Measurements from ENCODE around the gene HES5.

The HES5 gene

GRCh38 chr1:2564006-2564814 is 34.1 kb upstream of the HES5 start:
- TF ChIP-seq, protein P1, sequence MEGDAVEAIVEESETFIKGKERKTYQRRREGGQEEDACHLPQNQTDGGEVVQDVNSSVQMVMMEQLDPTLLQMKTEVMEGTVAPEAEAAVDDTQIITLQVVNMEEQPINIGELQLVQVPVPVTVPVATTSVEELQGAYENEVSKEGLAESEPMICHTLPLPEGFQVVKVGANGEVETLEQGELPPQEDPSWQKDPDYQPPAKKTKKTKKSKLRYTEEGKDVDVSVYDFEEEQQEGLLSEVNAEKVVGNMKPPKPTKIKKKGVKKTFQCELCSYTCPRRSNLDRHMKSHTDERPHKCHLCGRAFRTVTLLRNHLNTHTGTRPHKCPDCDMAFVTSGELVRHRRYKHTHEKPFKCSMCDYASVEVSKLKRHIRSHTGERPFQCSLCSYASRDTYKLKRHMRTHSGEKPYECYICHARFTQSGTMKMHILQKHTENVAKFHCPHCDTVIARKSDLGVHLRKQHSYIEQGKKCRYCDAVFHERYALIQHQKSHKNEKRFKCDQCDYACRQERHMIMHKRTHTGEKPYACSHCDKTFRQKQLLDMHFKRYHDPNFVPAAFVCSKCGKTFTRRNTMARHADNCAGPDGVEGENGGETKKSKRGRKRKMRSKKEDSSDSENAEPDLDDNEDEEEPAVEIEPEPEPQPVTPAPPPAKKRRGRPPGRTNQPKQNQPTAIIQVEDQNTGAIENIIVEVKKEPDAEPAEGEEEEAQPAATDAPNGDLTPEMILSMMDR (IDR thresholded peaks at IDR 0.05; ENCODE audit: low read depth, low read length): no peak
- no peak overlapping the region for H3K4me3 ChIP-seq (ENCODE audit: low read depth, low read length)

DNA sequence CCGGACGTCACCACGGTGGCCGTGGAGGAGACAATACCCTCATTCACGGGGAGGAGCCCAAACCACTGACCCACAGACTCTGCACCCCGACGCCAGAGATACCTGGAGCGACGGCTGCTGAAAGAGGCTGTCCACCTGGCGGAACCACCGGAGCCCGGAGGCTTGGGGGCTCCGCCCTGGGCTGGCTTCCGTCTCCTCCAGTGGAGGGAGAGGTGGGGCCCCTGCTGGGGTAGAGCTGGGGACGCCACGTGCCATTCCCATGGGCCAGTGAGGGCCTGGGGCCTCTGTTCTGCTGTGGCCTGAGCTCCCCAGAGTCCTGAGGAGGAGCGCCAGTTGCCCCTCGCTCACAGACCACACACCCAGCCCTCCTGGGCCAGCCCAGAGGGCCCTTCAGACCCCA is 33.1 kb upstream of the HES5 start:
- no peak overlapping the region for H3K4me3 ChIP-seq (ENCODE audit: low read depth, low read length)
- TF ChIP-seq, protein P1 (IDR thresholded peaks at IDR 0.05; ENCODE audit: low read depth, low read length): no peak

DNA sequence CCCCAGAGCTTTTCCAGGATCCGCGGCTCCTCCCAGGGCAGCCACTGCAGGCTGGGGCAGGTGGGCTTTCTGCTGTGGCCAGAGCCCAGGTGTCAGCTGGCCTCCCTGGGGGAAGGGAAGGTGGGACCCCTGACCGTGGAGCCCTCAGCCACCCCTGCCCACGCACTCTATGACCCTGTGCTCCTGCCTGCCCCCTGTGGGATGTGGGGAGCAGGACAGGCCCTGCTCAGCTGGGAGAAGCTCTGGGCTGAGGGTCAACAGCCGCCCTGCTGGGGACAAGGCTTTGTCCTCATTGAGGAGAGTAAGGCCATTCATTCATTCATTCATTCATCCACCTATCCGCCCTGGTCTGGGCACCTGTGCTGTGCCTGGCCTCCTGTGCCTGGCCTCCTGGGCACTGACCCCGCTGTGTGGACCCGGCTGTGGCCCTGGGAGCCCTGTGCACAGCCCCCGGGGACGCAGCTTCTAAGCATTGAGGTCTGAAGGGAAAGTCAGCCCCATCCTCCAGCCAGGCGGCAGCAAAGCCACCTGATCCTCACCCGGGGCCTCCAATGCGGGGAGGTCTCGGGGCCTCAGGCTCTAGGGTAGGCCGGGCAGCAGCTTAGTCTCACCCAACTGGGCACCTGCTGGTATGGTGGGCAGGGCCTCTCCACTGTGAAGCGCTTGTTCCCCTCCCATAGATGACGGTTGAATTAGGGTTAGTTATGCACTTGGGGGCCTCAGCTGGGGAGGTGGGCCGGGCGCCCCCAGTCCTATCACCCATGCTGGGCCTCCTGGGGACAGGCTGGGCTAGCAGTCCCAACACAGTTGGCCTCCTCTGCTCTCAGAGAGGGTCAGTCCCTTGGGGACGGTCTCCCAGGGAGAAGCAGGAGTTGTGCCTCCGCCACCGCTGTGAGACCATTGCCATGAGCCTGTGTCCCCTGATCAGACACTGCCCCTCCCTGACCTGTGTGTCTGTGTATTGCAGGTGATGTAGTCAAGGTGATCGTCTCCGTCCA is 32.1 kb upstream of the HES5 start:
- TF ChIP-seq, protein P1 (IDR thresholded peaks at IDR 0.05; ENCODE audit: low read depth, low read length): peak; percentile 41
- H3K4me3 ChIP-seq (ENCODE audit: low read depth, low read length): no peak overlapping the region

DNA sequence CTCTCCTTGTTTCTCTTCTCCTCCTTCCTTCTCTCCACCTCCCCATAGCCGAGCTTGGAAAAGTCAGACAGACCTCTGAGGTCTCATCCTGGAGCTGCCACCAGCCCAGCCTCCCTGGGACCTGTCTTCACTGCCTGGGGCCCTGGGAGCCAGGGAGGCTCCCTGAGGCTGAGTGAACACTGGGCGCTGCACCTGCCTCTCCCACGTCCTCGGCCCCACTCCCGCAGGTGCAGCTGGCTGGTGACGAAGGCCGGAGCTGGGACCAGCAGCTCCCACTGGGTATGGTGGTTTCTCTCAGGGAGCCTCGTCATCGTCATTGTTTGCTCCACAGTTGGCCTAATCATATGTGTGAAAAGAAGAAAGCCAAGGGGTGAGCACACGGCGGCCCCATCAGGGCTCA is 31.4 kb upstream of the HES5 start:
- no peak overlapping the region for H3K4me3 ChIP-seq (ENCODE audit: low read depth, low read length)
- TF ChIP-seq, protein P1 (IDR thresholded peaks at IDR 0.05; ENCODE audit: low read depth, low read length): no peak

GRCh38 chr1:2560299-2561073 is 30.4 kb upstream of the HES5 start:
- TF ChIP-seq, protein P1 (IDR thresholded peaks at IDR 0.05; ENCODE audit: low read depth, low read length): no peak
- H3K4me3 ChIP-seq (ENCODE audit: low read depth, low read length): no peak overlapping the region

DNA sequence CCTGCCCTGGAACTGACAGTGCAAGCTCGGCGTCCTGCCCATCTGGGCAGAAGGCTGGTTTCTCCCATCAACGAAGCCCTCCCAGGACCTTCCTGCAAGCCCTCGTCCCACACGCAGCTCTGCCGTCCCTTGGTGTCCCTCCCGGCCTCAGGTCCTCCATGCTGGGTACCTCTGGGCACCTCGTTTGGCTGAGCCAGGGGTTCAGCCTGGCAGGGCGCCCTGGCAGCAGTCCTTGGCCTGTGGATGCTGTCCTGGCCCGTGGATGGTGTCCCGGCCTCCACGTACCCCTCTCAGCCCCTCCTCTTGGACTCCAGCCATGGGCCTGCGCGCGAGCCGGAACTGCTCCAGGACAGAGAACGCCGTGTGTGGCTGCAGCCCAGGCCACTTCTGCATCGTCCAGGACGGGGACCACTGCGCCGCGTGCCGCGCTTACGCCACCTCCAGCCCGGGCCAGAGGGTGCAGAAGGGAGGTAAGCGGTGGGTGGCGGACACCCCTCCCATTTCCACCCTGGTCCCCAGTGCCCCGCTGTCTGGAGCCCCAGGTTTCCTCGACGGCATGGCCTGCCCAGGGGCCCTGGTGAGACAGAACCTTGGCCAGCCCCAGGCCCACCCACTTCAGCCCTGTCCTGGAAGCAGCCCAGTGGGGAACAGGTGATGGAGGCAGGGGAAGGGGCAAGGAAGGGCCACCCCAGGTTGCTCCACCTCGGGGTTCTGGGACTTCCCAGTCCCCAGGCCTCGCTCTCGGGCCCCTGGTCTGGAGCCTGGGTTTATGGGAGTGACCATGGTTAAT is 29.6 kb upstream of the HES5 start:
- TF ChIP-seq, protein P1 (IDR thresholded peaks at IDR 0.05; ENCODE audit: low read depth, low read length): no peak
- H3K4me3 ChIP-seq (ENCODE audit: low read depth, low read length): no peak overlapping the region

Measured in WI38 (cell line).